ENCODE measurements around the gene ABCC1. TPM values are rescaled to one million over a fixed set of nuclear protein-coding genes. Genes with fewer than 3 reads are reported as not detected.

The ABCC1 gene
- total RNA-seq, 1 donor from 2014 or later = 49.8 TPM

DNA sequence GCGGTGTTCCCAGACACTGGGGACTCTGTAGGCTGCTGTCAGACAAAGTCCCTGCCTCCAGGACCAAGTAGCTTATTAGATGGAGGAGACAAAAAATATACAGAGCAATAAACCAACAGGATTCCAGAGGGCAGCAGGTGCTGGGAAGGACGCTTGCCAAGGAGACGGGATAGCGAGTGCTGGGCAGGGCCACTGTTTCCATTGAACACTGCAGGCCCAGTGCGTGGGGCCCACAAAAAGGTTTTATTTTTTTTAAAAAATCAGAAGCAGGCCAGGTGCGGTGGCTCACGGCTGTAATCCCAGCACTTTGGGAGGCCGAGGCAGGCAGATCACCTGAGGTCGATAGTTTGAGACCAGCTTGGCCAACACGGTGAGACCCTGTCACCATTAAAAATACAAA, 189.6 kb downstream of the ABCC1 start:
- Mint-ChIP-seq H3K4me3 (no peak overlapping the region), H3K27me3 (no peaks in the 10 kb centered on the region), H3K36me3 (ENCODE audit: low read depth) (peaks cover 82% of the 10 kb centered on the region), H3K4me1 (peaks cover 11% of the 10 kb centered on the region), H3K27ac (no peak overlapping the region), H3K9me3 (no peaks in the 10 kb centered on the region)
- ChIA-PET POLR2A (no interaction called here), CTCF (no interaction called here)
- no peak for DNase-seq
- TF ChIP-seq, protein P1, sequence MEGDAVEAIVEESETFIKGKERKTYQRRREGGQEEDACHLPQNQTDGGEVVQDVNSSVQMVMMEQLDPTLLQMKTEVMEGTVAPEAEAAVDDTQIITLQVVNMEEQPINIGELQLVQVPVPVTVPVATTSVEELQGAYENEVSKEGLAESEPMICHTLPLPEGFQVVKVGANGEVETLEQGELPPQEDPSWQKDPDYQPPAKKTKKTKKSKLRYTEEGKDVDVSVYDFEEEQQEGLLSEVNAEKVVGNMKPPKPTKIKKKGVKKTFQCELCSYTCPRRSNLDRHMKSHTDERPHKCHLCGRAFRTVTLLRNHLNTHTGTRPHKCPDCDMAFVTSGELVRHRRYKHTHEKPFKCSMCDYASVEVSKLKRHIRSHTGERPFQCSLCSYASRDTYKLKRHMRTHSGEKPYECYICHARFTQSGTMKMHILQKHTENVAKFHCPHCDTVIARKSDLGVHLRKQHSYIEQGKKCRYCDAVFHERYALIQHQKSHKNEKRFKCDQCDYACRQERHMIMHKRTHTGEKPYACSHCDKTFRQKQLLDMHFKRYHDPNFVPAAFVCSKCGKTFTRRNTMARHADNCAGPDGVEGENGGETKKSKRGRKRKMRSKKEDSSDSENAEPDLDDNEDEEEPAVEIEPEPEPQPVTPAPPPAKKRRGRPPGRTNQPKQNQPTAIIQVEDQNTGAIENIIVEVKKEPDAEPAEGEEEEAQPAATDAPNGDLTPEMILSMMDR (IDR thresholded peaks at IDR 0.05) = no peak
- intact Hi-C loops (cut with micrococcal nuclease) = no loop called here
- no peak for ATAC-seq (ENCODE audit: low read depth)

DNA sequence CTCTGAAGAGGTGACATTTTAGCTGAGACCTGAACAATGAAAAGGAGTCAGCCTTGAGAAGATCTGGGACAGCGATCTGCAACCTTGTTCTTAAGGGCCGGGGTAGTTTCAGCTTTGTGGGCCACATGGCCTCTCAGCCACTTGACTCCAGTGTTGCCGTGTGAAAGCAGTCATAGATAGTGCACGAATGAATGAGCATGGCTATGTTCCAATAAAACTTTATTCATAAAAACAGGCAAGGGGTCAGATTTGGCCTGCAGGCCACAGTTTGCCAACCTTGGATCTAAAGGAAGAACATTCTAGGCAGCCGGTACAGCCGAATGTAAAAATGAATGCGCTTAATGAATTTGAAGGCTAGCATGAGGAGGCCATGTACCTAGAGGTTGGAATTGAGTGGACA, 190.4 kb downstream of the ABCC1 start:
- peaks cover 80% of the 10 kb centered on the region for H3K36me3 Mint-ChIP-seq (ENCODE audit: low read depth)
- no peak overlapping the region for H3K27ac Mint-ChIP-seq
- TF ChIP-seq, protein P1 (IDR thresholded peaks at IDR 0.05) = no peak
- ChIA-PET POLR2A (no interaction called here), CTCF (no interaction called here)
- ATAC-seq (ENCODE audit: low read depth) (no peak), DNase-seq (no peak)
- H3K27me3 Mint-ChIP-seq = no peaks in the 10 kb centered on the region
- intact Hi-C loops (cut with micrococcal nuclease) = no loop called here
- no peak overlapping the region for H3K4me3 Mint-ChIP-seq
- no peaks in the 10 kb centered on the region for H3K9me3 Mint-ChIP-seq
- H3K4me1 Mint-ChIP-seq = peaks cover 11% of the 10 kb centered on the region

DNA sequence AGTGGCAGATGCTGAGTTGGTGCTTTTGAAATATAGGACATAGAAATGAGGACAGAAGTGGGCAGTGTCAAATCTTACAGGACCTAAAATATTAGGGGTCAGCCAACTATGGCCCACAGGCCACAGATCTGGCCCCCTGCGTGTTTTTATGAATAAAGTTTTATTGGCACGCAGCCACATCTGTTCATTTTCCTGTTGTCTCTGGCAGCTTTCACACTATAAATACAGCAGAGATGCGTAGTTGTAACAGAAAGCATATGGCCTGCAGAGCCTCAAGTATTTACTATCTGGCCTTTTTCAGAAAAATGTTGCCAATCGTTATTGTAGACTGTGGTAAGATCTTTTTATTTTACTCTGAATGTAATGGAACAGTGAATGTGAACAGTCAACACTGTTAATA, 191.1 kb downstream of the ABCC1 start:
- Mint-ChIP-seq H3K27me3 (no peaks in the 10 kb centered on the region), H3K4me3 (no peak overlapping the region), H3K4me1 (peaks cover 11% of the 10 kb centered on the region), H3K36me3 (ENCODE audit: low read depth) (peaks cover 78% of the 10 kb centered on the region), H3K9me3 (no peaks in the 10 kb centered on the region), H3K27ac (no peak overlapping the region)
- TF ChIP-seq, protein P1 (IDR thresholded peaks at IDR 0.05) = no peak
- ChIA-PET CTCF (no interaction called here), POLR2A (no interaction called here)
- intact Hi-C loops (cut with micrococcal nuclease) = no loop called here
- ATAC-seq (ENCODE audit: low read depth) = no peak
- no peak for DNase-seq

DNA sequence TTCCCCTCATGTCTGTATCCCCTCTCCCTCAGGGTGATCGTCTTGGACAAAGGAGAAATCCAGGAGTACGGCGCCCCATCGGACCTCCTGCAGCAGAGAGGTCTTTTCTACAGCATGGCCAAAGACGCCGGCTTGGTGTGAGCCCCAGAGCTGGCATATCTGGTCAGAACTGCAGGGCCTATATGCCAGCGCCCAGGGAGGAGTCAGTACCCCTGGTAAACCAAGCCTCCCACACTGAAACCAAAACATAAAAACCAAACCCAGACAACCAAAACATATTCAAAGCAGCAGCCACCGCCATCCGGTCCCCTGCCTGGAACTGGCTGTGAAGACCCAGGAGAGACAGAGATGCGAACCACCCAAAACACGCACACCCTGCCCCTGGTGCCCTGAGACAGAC, 191.7 kb downstream of the ABCC1 start:
- intact Hi-C loops (cut with micrococcal nuclease) = no loop called here
- TF ChIP-seq, protein P1 (IDR thresholded peaks at IDR 0.05) = no peak
- Mint-ChIP-seq H3K9me3 (no peaks in the 10 kb centered on the region), H3K27me3 (no peaks in the 10 kb centered on the region), H3K4me1 (peaks cover 11% of the 10 kb centered on the region), H3K36me3 (ENCODE audit: low read depth) (peaks cover 75% of the 10 kb centered on the region), H3K27ac (peak overlapping the region; percentile 35), H3K4me3 (no peak overlapping the region)
- CTCF ChIA-PET = no interaction called here
- peak; percentile 49 for ATAC-seq (ENCODE audit: low read depth)
- DNase-seq = no peak
- POLR2A ChIA-PET = no interaction called here

DNA sequence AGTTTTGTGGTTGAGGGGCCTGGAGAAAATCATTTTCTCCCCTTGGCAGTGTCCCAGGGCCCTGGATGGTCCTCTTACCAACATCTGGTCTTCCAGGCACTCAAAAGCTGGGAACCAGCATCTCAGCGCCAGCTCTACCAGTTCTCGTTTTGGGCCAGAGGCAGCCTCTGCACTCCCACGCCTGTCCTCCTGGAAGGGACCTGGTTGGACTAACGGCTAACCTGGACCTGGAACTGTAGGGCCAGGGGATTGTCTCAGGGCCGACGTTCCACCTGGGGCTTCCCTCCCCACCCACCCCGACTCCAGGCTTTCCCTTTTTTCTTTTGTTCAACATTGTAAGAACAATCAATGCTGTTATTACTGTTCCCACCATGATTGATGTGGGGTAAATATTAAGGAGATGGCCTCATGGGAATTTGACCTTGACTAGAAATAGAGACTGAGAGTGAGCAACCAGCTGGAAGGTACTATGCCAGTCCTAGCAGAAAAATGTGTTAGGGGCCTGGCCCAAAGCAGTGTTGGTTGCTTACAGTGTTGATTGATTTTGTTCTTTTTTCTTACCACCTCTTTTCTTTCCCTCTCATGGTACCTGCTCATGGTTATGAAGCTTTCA, 192.5 kb downstream of the ABCC1 start:
- Mint-ChIP-seq H3K27ac (no peak overlapping the region), H3K27me3 (no peaks in the 10 kb centered on the region), H3K36me3 (ENCODE audit: low read depth) (peaks cover 67% of the 10 kb centered on the region), H3K9me3 (no peaks in the 10 kb centered on the region), H3K4me1 (peaks cover 11% of the 10 kb centered on the region), H3K4me3 (no peak overlapping the region)
- ATAC-seq (ENCODE audit: low read depth) = no peak
- ChIA-PET CTCF (no interaction called here), POLR2A (no interaction called here)
- TF ChIP-seq, protein P1 (IDR thresholded peaks at IDR 0.05) = no peak
- intact Hi-C loops (cut with micrococcal nuclease) = no loop called here
- DNase-seq = no peak

Data from activated B cell treated with CpG ODN at 0.5 μM for 24 hours (primary cell).